ENCODE data around the gene IGFBP7.

The IGFBP7 gene

GRCh38 chr4:57093845-57094831 is 16.0 kb downstream of the IGFBP7 start:
- no peak for TF ChIP-seq CTCF (IDR thresholded peaks at IDR 0.05; ENCODE audit: control insufficient read depth, extremely low read depth, insufficient read depth)
- no peak overlapping the region for H3K4me3 ChIP-seq (ENCODE audit: low read depth, low read length)
- no peak for DNase-seq (ENCODE audit: low read depth)

- DNase-seq (ENCODE audit: low read depth), result no peak
- no peak for TF ChIP-seq CTCF (IDR thresholded peaks at IDR 0.05; ENCODE audit: control insufficient read depth, extremely low read depth, insufficient read depth)
- no peak overlapping the region for H3K4me3 ChIP-seq (ENCODE audit: low read depth, low read length)
These were observed 18.5 kb downstream of the IGFBP7 start for GRCh38 chr4:57091657-57092162.

- H3K4me3 ChIP-seq (ENCODE audit: low read depth, low read length), result no peak overlapping the region
- TF ChIP-seq CTCF (IDR thresholded peaks at IDR 0.05; ENCODE audit: control insufficient read depth, extremely low read depth, insufficient read depth), result no peak
- no peak for DNase-seq (ENCODE audit: low read depth)
These were observed 20.1 kb downstream of the IGFBP7 start for GRCh38 chr4:57090079-57090478.

GRCh38 chr4:57089549-57089948 is 20.6 kb downstream of the IGFBP7 start:
- no peak for DNase-seq (ENCODE audit: low read depth)
- no peak overlapping the region for H3K4me3 ChIP-seq (ENCODE audit: low read depth, low read length)
- TF ChIP-seq CTCF (IDR thresholded peaks at IDR 0.05; ENCODE audit: control insufficient read depth, extremely low read depth, insufficient read depth), result no peak

- no peak for DNase-seq (ENCODE audit: low read depth)
- no peak for TF ChIP-seq CTCF (IDR thresholded peaks at IDR 0.05; ENCODE audit: control insufficient read depth, extremely low read depth, insufficient read depth)
- H3K4me3 ChIP-seq (ENCODE audit: low read depth, low read length), result no peak overlapping the region
These were observed 24.0 kb downstream of the IGFBP7 start for GRCh38 chr4:57086031-57086723.

GRCh38 chr4:57085278-57085677 is 24.9 kb downstream of the IGFBP7 start:
- DNase-seq (ENCODE audit: low read depth), result no peak

More at GRCh38 chr4:57085278-57085677, 24.9 kb downstream of the IGFBP7 start:
- no peak overlapping the region for H3K4me3 ChIP-seq (ENCODE audit: low read depth, low read length)
- no peak for TF ChIP-seq CTCF (IDR thresholded peaks at IDR 0.05; ENCODE audit: control insufficient read depth, extremely low read depth, insufficient read depth)
